HepG2 (cell line): ENCODE results near the gene NFATC2. TPM values are rescaled to one million over a fixed set of nuclear protein-coding genes. Genes with fewer than 3 reads are reported as not detected.

Experiments
- ATF7 ChIP-seq, 2 experiments: fragments of 450-650 bp in 1 of 2; sonication (generic) in 1 of 2; formaldehyde crosslinking in 1 of 2; IDR thresholded peaks; 2 replicates each; pipeline versions ENCODE4 v1.4.0 to v1.6.1; 2016 to 2020; ENCODE audit warnings: antibody characterized with exemption in 1 of 2, mild to moderate bottlenecking in 1 of 2, missing genetic modification reagents in 1 of 2
- ATM ChIP-seq: fragments of 450-650 bp; IDR thresholded peaks from 2 replicates; pipeline ENCODE4 v1.7.1; 2017; ENCODE audit warnings: mild to moderate bottlenecking, borderline replicate concordance
- BHLHE40 ChIP-seq: IDR thresholded peaks from 2 replicates; pipeline ENCODE4 v1.6.1; 2011; ENCODE audit warnings: low read length, improper control_type of control experiment
- ETV5 ChIP-seq: IDR thresholded peaks from 2 replicates; pipeline ENCODE4 v1.6.1; 2018; ENCODE audit warnings: missing biosample characterization, missing genetic modification reagents, inconsistent platforms, borderline replicate concordance
- GLI4 ChIP-seq: sonication (generic); formaldehyde crosslinking; IDR thresholded peaks from 2 replicates; pipeline ENCODE4 v1.5.1; 2020; ENCODE audit warnings: missing genetic modification reagents, mild to moderate bottlenecking, moderate library complexity, borderline replicate concordance
- KMT2B ChIP-seq: IDR thresholded peaks from 2 replicates; pipeline ENCODE4 v1.6.1; 2016; ENCODE audit warnings: missing genetic modification reagents, missing compliant biosample characterization
- NR2C2 ChIP-seq: sonication (generic); formaldehyde crosslinking; IDR thresholded peaks from 2 replicates; pipeline ENCODE4 v1.4.0; 2020; ENCODE audit warnings: missing genetic modification reagents, mild to moderate bottlenecking, moderate library complexity, borderline replicate concordance
- SALL2 ChIP-seq: sonication (generic); formaldehyde crosslinking; IDR thresholded peaks from 2 replicates; pipeline ENCODE4 v1.8.1; 2023; ENCODE audit warnings: mild to moderate bottlenecking, missing genetic modification reagents, inconsistent platforms
- TOE1 ChIP-seq: sonication (generic); formaldehyde crosslinking; IDR thresholded peaks from 2 replicates; pipeline ENCODE4 v1.4.0; 2020; ENCODE audit warnings: mild to moderate bottlenecking, missing genetic modification reagents
- ZNF546 ChIP-seq: sonication (generic); formaldehyde crosslinking; conservative IDR thresholded peaks from 2 replicates; pipeline ENCODE4 v1.8.1; 2023; ENCODE audit warnings: mild to moderate bottlenecking, missing genetic modification reagents
- ZNF549 ChIP-seq: sonication (generic); formaldehyde crosslinking; IDR thresholded peaks from 2 replicates; pipeline ENCODE4 v1.5.0; 2020; ENCODE audit warnings: missing genetic modification reagents
- ZNF747 ChIP-seq: sonication (generic); formaldehyde crosslinking; IDR thresholded peaks from 2 replicates; pipeline ENCODE4 v1.8.1; 2023; ENCODE audit warnings: missing genetic modification reagents, mild to moderate bottlenecking, borderline replicate concordance
- ZSCAN29 ChIP-seq: sonication (generic); formaldehyde crosslinking; conservative IDR thresholded peaks from 2 replicates; pipeline ENCODE4 v1.4.0; 2020; ENCODE audit warnings: mild to moderate bottlenecking, missing genetic modification reagents
- ZSCAN31 ChIP-seq: sonication (generic); formaldehyde crosslinking; IDR thresholded peaks from 2 replicates; pipeline ENCODE4 v1.5.0; 2020; ENCODE audit warnings: low read depth, mild to moderate bottlenecking, missing genetic modification reagents
- polyA plus RNA-seq, 8 experiments: library from polyadenylated mRNA; depleted of rRNA in 3 of 8; stranded (reverse) in 7 of 8; unstranded in 1 of 8; fragments of >200 nt; fragmentation: Illumina TruSeq in 4 of 8; extraction: Trizol in 4 of 8; gene quantifications; 2 replicates each; pipeline versions ENCODE4 v1.2.1 to v1.2.3, GENCODE V29; 2011 to 2016; ENCODE audit warnings: low read depth in 4 of 8, missing spikeins in 1 of 8, mixed read lengths in 1 of 8; ENCODE audit not compliant: insufficient read depth in 1 of 8
- total RNA-seq, 5 experiments: library from RNA; depleted of rRNA; stranded (reverse); fragments of >200 nt; fragmentation: Illumina TruSeq; extraction: Trizol; gene quantifications; 2 replicates each; pipeline ENCODE4 v1.2.3, GENCODE V29; 2016; ENCODE audit warnings: low read depth in 1 of 5
- TF ChIP-seq, protein P1 (sequence below): sonication (generic); formaldehyde crosslinking; IDR thresholded peaks from one replicate; pipeline ENCODE4 v1.5.1; 2020; ENCODE audit warnings: mild to moderate bottlenecking, missing genetic modification reagents; ENCODE audit errors: not compliant biosample characterization
- TF ChIP-seq, protein P2 (sequence below): sonication (generic); formaldehyde crosslinking; IDR thresholded peaks from 2 replicates; pipeline ENCODE4 v1.4.0; 2020; ENCODE audit warnings: missing genetic modification reagents, borderline replicate concordance
- TF ChIP-seq, protein P3 (sequence below): IDR thresholded peaks from 2 replicates; pipeline ENCODE4 v1.6.1; 2018; ENCODE audit warnings: missing genetic modification reagents, mild to moderate bottlenecking, missing compliant biosample characterization

The NFATC2 gene
- total and polyA plus RNA-seq, 2 of the 13 experiments (the other 11 are each of a cell fraction or from before 2014, with no cell fraction given): 1.9 to 3.3 TPM

DNA sequence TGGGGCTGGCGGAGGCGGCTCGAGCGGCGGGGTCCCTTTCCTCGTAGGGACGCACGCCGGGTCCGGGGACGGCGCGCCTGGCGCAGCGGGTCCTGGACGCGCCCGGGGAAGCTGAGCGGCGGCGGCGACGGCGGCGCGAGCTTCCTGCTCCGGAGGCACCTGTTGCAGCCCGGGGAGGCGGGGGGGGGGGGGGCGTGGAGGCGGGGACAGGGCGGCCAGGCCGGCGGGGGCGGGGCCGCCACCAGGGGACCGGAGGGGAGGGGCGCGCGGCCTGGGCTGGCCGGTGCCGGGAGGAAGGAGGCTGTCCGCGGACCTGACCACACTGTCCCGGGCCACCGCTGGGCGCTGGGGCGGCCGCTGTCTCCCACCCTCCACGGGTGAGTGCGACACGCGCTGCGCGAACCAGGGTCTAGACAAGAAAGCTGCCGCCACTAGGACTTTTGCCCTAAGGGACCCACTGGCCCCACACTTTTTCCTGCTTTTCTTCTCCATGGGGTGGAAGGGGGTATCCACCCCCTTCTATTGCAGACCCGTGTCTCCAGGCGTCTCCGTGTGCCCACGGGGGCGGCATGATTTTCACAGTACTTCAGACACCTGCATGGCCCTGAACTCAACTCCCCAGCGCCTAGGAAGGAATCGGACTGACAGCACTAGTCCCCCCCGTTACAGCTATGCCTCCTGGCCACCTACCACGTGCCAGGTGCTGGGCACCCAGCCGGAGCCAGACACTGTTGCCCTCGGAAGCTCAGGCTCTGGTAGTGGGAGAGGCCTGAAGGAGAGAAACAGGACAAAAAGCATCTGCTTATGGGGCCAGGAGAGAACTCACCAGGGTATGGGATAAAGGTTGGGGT lies at the start of gene NFATC2 (continued):
- TF ChIP-seq, protein P1, sequence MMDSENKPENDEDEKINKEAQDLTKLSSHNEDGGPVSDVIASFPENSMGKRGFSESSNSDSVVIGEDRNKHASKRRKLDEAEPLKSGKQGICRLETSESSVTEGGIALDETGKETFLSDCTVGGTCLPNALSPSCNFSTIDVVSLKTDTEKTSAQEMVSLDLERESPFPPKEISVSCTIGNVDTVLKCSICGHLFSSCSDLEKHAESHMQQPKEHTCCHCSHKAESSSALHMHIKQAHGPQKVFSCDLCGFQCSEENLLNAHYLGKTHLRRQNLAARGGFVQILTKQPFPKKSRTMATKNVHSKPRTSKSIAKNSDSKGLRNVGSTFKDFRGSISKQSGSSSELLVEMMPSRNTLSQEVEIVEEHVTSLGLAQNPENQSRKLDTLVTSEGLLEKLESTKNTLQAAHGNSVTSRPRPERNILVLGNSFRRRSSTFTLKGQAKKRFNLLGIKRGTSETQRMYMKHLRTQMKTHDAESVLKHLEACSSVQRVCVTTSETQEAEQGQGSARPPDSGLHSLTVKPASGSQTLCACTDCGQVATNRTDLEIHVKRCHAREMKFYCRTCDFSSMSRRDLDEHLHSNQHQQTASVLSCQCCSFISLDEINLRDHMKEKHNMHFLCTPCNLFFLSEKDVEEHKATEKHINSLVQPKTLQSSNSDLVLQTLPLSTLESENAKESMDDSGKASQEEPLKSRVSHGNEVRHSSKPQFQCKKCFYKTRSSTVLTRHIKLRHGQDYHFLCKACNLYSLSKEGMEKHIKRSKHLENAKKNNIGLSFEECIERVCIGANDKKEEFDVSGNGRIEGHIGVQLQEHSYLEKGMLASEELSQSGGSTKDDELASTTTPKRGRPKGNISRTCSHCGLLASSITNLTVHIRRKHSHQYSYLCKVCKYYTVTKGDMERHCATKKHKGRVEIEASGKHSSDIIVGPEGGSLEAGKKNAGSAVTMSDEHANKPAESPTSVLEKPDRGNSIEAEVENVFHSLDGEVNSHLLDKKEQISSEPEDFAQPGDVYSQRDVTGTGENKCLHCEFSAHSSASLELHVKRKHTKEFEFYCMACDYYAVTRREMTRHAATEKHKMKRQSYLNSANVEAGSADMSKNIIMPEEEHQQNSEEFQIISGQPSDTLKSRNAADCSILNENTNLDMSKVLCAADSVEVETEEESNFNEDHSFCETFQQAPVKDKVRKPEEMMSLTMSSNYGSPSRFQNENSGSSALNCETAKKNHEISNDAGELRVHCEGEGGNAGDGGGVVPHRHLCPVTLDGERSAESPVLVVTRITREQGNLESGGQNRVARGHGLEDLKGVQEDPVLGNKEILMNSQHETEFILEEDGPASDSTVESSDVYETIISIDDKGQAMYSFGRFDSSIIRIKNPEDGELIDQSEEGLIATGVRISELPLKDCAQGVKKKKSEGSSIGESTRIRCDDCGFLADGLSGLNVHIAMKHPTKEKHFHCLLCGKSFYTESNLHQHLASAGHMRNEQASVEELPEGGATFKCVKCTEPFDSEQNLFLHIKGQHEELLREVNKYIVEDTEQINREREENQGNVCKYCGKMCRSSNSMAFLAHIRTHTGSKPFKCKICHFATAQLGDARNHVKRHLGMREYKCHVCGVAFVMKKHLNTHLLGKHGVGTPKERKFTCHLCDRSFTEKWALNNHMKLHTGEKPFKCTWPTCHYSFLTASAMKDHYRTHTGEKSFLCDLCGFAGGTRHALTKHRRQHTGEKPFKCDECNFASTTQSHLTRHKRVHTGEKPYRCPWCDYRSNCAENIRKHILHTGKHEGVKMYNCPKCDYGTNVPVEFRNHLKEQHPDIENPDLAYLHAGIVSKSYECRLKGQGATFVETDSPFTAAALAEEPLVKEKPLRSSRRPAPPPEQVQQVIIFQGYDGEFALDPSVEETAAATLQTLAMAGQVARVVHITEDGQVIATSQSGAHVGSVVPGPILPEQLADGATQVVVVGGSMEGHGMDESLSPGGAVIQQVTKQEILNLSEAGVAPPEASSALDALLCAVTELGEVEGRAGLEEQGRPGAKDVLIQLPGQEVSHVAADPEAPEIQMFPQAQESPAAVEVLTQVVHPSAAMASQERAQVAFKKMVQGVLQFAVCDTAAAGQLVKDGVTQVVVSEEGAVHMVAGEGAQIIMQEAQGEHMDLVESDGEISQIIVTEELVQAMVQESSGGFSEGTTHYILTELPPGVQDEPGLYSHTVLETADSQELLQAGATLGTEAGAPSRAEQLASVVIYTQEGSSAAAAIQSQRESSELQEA (CRISPR knock-in tag): no peak
- TF ChIP-seq ZNF549 (no peak), TOE1 (CRISPR knock-in tag) (no peak), SALL2 (CRISPR knock-in tag) (no peak), NR2C2 (no peak), ZSCAN31 (no peak), KMT2B (CRISPR knock-in tag) (no peak), GLI4 (CRISPR knock-in tag) (no peak), ZSCAN29 (CRISPR knock-in tag) (no peak), ATM (no peak), ATF7 (IDR thresholded peaks at IDR 0.05) (no peak), ATF7 (CRISPR knock-in tag; IDR thresholded peaks at IDR 0.05) (no peak), BHLHE40 (no peak), ZNF747 (CRISPR knock-in tag) (no peak), ZNF546 (peak; percentile 15; the same call in 1 of the 2 replicates), ETV5 (CRISPR knock-in tag) (peak; percentile 41; the same call in 1 of the 2 replicates)
- TF ChIP-seq, protein P2, sequence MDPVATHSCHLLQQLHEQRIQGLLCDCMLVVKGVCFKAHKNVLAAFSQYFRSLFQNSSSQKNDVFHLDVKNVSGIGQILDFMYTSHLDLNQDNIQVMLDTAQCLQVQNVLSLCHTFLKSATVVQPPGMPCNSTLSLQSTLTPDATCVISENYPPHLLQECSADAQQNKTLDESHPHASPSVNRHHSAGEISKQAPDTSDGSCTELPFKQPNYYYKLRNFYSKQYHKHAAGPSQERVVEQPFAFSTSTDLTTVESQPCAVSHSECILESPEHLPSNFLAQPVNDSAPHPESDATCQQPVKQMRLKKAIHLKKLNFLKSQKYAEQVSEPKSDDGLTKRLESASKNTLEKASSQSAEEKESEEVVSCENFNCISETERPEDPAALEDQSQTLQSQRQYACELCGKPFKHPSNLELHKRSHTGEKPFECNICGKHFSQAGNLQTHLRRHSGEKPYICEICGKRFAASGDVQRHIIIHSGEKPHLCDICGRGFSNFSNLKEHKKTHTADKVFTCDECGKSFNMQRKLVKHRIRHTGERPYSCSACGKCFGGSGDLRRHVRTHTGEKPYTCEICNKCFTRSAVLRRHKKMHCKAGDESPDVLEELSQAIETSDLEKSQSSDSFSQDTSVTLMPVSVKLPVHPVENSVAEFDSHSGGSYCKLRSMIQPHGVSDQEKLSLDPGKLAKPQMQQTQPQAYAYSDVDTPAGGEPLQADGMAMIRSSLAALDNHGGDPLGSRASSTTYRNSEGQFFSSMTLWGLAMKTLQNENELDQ: no peak
- TF ChIP-seq, protein P3, sequence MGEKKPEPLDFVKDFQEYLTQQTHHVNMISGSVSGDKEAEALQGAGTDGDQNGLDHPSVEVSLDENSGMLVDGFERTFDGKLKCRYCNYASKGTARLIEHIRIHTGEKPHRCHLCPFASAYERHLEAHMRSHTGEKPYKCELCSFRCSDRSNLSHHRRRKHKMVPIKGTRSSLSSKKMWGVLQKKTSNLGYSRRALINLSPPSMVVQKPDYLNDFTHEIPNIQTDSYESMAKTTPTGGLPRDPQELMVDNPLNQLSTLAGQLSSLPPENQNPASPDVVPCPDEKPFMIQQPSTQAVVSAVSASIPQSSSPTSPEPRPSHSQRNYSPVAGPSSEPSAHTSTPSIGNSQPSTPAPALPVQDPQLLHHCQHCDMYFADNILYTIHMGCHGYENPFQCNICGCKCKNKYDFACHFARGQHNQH (CRISPR knock-in tag): no peak
